Measurements from ENCODE around the gene RUSF1.
"Not testable (repeated sequence)": the region's sequence is repeated elsewhere in the genome, so short reads cannot be mapped to it uniquely, and the experiment has no call there.

RUSF1 gene

DNA sequence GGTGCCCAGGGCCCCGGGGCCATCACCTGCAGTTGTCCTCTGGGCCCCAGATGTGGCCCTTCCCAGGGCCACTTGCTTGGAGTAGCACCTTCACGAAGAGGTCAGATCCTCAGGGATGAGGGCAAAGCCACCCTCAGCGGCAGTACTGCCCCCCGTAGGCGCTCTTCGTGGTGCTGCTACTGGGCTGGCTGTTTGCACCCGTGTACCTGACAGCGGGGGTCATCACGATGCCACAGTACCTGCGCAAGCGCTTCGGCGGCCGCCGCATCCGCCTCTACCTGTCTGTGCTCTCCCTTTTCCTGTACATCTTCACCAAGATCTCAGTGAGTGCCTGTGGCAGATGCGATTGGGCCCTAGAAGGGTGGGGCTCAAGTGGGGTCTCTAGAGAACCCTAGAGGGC lies 22.6 kb downstream of the RUSF1 start:
- no peak for FAIRE-seq

DNA sequence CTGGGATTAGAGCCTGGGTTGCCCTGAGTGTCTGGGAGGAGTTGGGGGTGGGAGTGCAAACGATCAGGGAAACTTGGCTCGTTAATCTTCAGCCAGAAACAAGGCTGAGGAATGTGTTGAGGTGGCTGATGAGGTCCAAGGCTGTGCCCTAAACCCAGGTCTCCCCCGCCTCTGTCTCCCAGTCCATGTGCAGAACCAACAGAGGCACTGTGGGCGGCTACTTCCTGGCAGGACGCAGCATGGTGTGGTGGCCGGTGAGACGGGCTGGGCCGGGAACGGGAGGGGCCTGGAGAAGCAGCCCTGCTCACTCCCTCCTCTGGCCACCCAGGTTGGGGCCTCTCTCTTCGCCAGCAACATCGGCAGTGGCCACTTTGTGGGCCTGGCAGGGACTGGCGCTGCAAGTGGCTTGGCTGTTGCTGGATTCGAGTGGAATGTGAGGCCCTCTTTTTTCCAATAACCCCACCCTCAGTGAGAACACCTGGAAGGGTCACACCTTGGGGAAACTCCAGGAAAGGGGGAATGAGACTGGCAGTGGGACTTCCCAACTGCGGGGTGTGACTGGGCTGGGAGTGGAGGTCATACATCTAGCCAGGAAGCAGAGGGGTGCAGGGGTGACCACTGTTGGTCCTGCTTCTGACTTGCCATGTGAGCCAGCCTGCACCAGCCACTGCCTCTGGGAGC lies 23.6 kb downstream of the RUSF1 start:
- no peak for FAIRE-seq

DNA sequence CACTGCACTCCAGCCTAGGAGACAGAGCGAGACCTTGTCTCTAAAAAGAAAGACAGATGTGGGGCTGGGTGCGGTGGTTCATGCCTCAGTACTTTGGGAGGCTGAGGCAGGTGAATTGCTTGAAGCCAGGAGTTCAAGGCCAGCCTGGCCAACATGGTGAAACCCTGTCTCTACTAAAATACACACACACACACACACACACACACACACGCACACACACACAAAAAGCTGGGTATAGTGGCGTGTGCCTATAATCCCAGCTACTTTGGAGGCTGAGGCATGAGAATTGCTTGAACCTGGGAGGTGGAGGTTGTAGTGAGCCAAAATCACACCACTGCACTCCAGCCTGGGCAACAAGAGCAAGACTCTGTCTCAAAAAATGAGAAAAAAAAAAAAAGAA lies 24.1 kb downstream of the RUSF1 start:
- not testable (repeated sequence) for FAIRE-seq

DNA sequence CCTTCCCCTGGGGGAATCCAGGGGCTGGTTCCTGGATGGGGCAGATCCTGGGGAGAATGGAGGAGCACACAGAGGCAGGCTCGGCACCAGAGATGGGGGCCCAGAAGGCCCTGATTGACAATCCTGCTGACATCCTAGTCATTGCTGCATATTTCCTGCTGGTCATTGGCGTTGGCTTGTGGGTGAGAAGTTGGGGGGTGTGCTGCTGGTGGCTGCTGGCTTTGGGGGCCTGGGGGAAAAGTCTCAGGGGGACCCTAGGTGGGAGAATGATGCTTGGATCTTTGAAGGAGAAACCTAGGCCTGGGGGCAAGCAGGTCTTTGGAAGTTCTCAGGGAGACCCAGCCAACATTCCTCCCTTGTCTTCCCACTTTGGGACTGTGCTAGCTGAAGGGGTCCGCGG lies 25.1 kb downstream of the RUSF1 start, which contains the start of gene SLC5A2:
TSS of gene SLC5A2 (plus strand) at position 43 of the 400 bp plus-strand sequence. CDS start at position 57, 14 bp downstream.
- FAIRE-seq = no peak

DNA sequence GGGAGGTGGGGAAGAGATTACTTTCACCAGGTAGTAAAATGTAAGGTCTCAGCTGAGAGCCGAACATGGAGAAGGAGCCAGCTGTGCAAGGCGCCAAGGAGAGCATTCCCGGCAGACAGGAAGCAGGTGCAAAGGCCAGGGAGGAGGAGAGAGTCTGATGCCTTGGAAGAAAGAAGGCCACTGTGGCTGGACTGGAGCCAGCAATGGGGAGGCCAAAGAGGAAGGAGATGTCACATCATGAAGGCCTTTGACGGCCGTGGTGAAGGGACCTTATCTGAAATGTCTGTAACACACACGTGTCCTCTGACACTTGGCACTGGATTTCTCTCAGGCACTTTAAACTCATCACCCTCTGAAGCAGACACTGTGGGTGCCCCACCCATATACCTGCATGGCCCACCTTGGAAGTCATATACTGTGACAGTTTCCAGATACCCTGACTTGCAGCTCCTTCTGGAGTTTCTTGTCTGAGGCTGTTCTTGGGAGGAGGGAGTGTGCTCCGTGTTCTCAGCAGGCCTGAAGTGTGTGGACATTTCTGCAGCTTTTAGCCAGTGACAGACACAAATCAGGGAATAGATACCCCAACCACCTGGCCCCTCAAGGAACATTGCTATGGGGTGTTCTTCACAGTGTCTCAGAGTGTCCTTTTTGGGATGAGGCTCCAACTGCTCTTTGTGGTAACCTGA lies 27.2 kb downstream of the RUSF1 start:
- no peak for FAIRE-seq

DNA sequence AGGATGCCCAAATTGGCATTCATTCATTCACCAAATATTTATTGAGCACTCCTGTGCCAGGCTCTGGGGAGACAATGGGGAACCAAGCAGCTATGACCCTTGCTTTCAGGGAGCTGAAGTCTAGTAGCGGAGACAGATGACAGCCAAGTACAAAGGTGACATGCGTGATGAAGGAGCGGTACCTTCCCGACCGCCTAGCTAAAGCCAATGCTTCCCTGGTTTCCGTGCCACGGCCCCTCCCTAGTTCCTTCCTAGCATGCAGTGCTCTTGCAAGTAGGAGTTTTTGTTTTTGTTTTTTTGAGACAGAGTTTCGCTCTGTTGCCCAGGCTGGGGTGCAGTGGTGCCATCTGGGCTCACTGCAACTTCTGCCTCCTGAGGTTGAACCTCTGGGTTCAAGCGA lies 28.4 kb downstream of the RUSF1 start:
- FAIRE-seq = no peak

DNA sequence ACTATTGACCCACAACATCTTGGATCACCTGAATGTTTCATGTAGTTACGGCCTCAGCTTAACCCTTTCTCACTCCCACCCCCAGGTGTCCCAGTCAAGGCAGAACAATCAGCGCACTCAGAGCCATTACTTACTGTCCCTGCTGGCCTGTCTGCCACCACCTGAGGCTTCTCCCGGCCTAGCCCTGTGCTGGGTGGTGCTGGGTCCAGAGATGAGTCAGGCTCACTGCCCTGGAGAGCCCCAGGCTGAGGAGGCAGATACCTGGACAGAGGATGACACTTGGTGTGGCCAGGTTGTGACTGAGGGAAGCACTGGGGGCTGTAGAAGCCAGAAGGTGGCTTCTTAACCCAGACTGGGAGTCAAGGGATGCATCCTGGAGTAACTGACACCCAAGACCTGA lies 29.2 kb downstream of the RUSF1 start:
- no peak for FAIRE-seq

DNA sequence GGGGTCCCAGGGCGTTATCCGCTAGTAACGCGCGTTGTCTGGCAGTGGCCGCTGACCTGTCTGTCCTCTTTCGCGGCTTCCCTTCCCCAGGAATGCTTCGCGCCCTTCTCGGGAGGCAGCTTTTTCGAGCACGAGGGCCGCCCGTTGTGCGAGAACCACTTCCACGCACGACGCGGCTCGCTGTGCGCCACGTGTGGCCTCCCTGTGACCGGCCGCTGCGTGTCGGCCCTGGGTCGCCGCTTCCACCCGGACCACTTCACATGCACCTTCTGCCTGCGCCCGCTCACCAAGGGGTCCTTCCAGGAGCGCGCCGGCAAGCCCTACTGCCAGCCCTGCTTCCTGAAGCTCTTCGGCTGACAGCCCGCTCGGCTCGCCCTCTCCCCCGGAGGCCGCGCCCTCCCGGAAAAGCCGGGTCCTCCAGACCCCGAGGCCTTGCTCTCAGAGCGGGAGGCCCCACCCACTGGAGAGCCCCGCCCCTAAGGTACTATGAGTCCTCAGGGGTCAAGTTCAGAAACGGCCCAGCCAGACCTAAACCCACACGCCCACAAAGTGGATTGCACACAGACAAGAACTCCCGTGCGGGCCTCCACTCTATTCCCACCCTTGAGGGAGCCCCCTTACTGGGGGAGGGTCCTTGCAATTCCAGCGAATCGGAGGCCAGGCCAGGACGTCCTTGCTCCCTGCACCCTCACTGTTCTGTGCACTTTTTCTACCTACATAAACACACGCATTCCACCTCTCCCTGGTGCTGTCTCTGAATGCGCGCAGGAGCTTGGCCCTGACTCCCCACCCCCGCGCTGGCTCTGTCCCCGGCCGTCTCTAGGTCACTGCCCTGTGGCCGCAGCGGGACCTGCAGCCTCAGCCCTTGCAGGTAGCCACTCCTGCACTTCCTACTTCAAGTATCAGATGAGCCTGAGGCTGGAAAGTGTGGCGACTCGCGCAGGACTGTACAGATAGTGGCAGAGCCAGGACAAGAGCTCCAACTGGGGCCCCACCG lies 30.7 kb downstream of the RUSF1 start:
- FAIRE-seq = no peak

DNA sequence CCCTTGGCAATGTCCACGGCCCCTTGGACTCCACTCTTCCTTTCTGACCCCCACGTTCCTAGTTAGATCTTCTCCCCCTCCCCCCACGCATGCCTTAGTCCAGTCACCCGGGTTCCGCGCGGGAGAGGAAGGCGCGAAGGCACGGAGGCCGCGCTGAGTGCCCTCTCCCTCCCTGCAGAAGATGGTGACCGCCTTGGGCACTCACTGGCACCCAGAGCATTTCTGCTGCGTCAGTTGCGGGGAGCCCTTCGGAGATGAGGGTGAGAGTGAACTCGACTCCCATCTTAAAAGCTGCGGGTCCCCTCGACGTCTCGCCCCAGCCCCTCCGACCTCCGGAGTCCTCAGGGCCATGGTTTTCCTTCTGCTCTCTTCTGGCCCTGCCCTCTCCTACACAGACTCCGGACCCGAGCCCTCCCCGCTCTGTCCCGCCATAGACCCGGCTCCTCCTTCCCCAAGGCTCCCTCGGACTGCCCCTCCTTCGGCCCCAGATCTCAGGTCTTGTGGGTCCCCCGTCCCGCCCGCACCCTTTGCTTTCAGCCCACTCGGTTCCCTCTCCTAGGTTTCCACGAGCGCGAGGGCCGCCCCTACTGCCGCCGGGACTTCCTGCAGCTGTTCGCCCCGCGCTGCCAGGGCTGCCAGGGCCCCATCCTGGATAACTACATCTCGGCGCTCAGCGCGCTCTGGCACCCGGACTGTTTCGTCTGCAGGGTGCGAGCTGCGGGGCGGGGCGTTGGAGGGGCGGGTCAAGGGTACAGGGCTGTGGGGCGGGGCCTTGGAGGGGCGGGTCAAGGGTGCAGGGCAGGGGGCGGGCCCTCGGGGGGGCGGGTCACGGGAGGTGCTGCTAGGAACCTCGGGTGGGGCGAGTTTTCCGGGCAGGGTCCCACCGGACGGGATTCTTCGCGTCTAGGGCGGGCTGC lies 31.6 kb downstream of the RUSF1 start:
- no peak for FAIRE-seq

DNA sequence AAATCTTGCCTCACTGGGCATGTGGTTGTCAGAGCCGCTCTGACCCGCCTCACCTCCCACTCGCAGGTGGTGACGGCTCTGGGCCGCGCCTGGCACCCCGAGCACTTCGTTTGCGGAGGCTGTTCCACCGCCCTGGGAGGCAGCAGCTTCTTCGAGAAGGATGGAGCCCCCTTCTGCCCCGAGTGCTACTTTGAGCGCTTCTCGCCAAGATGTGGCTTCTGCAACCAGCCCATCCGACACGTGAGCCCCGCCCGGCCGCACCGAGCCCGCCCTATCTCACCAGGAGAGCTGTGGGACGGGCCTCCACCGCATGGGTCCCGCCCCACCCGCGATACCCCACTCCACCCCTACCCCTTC lies 32.3 kb downstream of the RUSF1 start:
- FAIRE-seq = no peak

DNA sequence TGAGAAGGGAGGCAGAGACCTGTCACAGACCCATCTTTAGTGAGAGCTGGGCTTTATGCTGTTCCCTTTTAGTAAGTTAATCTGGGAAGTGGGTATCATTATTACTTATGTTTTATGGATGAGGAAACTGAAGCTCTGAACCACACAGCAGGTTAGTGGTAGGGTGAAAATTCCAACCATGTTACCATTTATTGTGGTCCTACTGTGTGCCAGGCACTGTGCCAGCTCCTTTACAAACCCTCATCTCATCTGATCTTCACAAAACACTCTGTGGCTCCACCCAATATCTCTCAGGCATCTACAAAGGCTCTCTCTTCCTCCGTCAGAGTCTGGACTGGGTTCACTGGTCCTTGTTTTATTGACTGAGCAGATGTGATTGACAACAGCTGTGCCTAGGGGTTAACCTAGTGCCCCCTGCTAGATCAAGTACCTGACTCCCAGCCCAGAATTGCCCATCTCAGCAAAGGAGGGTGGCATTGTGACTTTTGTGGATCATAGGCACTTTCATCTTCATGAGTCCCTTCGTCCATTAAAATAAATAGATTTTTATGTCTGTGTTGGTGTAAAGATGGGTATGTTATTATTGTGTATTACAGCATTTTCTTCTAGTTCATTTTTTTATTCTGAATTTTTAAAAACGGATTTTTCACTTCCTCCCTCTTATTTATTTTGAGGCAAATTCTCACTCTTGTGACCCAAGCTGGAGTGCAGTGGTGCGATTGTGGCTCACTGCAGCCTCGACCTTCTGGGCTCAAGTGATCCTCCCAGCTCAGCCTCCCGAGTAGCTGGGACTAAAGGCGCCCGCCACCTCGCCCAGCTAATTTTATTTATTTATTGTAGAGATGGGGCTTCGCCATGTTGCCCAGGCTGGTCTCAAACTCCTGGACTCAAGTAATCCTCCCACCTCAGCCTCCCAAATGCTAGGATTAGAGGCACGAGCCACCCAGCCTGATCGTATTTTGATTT lies 33.1 kb downstream of the RUSF1 start:
- no peak for FAIRE-seq

DNA sequence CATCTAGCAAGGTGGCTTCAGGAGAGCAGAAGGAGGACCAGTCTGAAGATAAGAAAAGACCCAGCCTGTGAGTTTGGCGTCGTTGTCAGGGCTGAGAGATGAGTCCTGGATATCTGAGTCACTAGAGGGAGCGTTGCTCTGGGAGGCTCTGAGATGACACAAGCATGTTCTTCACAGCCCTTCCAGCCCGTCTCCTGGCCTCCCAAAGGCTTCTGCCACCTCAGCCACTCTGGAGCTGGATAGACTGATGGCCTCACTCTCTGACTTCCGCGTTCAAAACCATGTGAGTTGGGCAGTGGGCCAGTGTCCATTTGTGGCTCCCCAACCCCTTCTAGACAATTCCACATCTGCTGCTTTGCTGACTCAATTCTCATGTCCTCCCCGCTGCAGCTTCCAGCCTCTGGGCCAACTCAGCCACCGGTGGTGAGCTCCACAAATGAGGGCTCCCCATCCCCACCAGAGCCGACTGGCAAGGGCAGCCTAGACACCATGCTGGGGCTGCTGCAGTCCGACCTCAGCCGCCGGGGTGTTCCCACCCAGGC lies 33.9 kb downstream of the RUSF1 start:
- FAIRE-seq = no peak

DNA sequence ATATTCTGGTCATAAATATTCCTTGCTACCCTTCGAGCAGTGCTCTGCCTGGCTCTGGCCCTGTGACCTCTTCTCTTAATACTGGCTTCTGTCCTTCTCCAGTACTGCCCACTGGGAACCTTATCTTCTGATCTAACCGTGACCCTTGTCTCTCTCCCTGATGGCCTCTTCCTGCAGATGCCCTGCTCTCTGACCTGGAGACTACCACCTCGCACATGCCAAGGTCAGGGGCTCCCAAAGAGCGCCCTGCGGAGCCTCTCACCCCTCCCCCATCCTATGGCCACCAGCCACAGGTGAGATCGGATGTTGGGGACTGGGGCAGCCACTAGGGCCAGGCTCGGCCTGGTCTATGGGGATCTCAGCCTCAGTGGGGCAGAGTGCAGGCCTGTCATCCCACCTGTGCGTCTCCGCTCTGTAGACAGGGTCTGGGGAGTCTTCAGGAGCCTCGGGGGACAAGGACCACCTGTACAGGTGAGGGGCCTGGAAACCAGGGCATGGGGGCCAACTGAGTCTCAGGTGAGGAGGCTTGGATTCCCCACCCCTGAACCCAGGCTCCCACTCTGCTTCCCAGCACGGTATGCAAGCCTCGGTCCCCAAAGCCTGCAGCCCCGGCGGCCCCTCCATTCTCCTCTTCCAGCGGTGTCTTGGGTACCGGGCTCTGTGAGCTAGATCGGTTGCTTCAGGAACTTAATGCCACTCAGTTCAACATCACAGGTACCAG lies 34.8 kb downstream of the RUSF1 start:
- no peak for FAIRE-seq

DNA sequence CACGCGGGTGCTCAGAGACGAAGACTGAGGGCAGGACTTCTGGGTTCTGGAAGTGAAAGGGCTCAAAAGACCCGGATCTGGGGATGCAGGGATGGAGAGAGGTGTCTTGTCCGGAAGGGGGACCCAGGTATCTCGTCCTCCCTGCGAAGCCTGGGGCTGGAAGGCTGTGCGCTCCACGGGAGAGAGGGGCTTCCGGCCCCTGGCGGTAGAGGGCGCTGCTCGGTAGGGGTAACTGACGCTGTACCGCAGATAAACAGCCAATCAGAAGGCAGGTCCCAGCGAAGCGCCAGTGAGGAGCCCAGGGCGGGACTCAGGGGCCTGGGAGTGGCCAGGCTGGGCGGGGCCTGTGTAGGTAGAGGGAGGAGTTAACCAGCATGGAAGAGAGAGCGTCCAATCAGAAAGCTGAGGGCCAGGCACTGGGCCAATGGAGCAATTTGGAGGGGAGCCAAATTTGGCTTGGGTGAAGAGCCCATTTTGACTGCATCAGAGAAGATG lies 35.4 kb downstream of the RUSF1 start:
- no peak for FAIRE-seq

DNA sequence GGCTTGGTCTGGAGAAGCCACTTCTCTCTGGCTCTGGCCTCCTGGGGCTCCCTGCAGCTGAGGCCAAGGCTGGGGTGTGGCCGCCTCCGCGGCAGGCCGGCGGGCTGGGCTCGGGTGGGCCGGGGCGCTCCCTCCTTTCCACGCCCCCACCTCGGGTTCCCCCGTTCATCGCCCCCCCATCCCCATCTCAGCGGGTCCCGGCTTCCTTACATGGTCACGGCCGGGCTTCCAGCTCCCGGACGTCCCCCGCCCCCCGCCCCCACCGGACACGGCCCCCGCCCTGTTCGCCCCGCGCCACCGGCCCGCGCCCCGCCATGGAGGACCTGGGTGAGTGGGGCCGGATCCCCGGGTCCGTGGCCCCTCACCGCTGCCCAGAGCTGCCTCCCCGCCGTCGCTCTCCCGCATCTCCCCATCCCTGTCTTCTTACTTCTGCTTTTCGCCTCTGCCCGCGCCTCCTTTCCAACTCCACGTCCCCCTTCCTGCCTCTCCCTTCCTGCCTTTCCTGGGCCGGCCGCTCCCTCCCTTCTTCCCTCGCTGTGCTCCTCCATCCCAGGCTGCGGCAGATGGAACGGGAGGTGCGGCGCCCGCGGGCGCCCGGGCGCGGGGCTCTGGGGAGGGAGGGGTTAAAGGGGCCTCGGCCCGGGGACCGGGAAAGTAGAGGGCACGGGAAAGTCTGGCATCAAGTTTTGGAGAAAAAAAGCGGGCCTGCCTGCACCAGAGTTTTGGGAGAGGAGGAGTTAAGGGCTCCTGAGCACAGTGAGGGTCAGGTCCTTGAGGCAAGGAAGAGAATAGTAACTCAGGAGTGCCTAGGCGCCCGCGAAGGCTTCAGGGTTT lies 36.1 kb downstream of the RUSF1 start, which contains the start of gene TGFB1I1:
TSS of gene TGFB1I1 (plus strand) at position 278 of the 834 bp plus-strand sequence. CDS start at position 315, 37 bp downstream.
- no peak for FAIRE-seq

DNA sequence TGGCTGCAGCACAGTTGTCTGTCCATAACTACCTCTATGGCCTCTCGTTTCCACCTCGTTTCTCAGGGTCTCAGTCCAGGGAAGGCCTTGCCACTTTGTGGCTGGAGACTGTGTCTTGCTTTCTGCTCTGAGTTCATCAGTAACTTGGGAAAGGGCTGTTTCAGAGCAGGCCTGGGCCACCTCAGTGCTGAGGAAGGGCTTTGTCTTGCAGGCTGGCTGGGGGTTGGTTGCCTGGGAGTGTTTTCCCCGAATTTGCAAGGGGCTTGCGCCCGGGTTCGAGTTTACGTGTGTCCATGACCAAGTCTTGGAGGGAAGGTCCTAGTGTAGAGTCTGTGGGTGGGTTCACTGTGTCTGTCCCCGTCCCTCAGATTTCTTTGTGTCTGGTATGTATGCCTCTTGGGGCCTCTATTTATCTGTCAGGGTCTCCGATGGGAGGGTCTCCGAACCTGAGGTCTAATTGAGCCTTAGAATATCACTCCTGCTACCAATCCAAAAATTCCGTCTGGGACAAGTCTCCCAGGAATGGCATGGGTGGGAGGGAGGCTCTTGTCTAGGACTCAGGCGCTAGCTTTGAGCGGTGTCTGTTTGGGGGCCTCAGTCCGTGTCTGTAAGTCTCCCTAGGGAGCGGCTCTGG lies 36.8 kb downstream of the RUSF1 start:
- no peak for FAIRE-seq

DNA sequence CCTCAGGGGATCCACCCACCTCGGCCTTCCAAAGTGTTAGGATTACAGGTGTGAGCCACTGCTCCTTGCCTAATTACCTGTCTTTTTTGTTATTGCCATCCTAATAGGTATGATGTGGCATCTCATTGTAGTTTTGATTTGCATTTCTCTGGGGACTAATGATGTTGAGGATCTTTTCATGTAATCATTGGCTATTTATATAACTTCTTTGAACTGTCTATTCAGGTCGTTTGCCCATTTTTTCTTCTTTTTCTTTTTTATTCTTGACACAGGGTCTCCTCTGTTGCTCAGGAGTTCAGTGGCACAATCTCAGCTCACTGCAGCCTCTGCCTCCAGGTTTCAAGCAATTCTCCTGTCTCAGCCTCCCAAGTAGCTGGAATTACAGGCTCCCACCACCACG lies 37.6 kb downstream of the RUSF1 start:
- no peak for FAIRE-seq

DNA sequence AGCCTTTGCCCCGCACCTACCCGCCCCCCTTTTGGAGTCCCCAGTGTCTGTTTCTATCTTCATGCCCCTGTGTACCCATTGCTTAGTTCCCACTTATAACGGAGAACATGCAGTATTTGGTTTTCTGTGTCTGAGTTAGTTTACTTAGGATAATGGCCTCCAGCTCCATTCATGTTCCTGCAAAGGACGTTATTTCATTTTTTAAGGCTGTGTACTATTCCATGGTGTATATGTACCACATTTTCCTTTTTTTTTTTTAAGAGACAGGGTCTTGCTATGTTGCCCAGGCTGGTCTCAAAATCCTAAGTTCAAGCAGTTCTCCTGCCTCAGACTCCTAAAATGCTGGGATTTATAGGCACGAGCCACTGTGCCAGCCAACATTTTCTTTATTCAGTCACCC lies 40.3 kb downstream of the RUSF1 start:
- FAIRE-seq = no peak
